ENCODE results near the gene PROX1.
"Not testable (repeated sequence)": the region's sequence is repeated elsewhere in the genome, so short reads cannot be mapped to it uniquely, and the experiment has no call there.

Gene PROX1

GRCh38 chr1:214076708-214077065, 88.9 kb downstream of the PROX1 start:
- TF ChIP-seq CTCF (IDR thresholded peaks at IDR 0.05; ENCODE audit: low read depth, low read length) = no peak
- TF ChIP-seq EZH2phosphoT487 (IDR thresholded peaks at IDR 0.05; ENCODE audit: low read depth) = no peak
- Histone ChIP-seq H3K9me3 (ENCODE audit: insufficient read depth, low read length) (no peaks in the 10 kb centered on the region), H4K20me1 (ENCODE audit: insufficient read depth, low read length) (no peaks in the 10 kb centered on the region), H3K36me3 (replicated peaks; ENCODE audit: low read depth, low read length) (no peaks in the 10 kb centered on the region), H3K9ac (ENCODE audit: low read length) (no peak overlapping the region), H3K27ac (ENCODE audit: low read length) (no peak overlapping the region), H3K27me3 (ENCODE audit: low read depth, low read length) (peaks cover 23% of the 10 kb centered on the region; the same call in 1 of the 2 replicates), H3K4me3 (ENCODE audit: low read length) (no peak overlapping the region), H2AFZ (ENCODE audit: low read depth, low read length) (no peak overlapping the region), H3K4me1 (ENCODE audit: low read length) (no peaks in the 10 kb centered on the region), H3K79me2 (ENCODE audit: low read length) (no peaks in the 10 kb centered on the region), H3K4me2 (ENCODE audit: low read length) (no peak overlapping the region)

- Histone ChIP-seq H3K4me3 (ENCODE audit: low read length) (no peak overlapping the region), H3K27ac (ENCODE audit: low read length) (no peak overlapping the region), H3K27me3 (ENCODE audit: low read depth, low read length) (peaks cover 8% of the 10 kb centered on the region; the same call in 1 of the 2 replicates), H3K9me3 (ENCODE audit: insufficient read depth, low read length) (no peaks in the 10 kb centered on the region), H4K20me1 (ENCODE audit: insufficient read depth, low read length) (no peaks in the 10 kb centered on the region), H3K4me1 (ENCODE audit: low read length) (no peaks in the 10 kb centered on the region), H3K9ac (ENCODE audit: low read length) (no peak overlapping the region), H3K79me2 (ENCODE audit: low read length) (no peaks in the 10 kb centered on the region), H3K36me3 (replicated peaks; ENCODE audit: low read depth, low read length) (no peaks in the 10 kb centered on the region), H2AFZ (ENCODE audit: low read depth, low read length) (no peak overlapping the region), H3K4me2 (ENCODE audit: low read length) (no peak overlapping the region)
- no peak for TF ChIP-seq EZH2phosphoT487 (IDR thresholded peaks at IDR 0.05; ENCODE audit: low read depth)
- no peak for TF ChIP-seq CTCF (IDR thresholded peaks at IDR 0.05; ENCODE audit: low read depth, low read length)
Measured at GRCh38 chr1:214078950-214079349, 91.2 kb downstream of the PROX1 start.

- H3K9me3 ChIP-seq (ENCODE audit: insufficient read depth, low read length) = no peaks in the 10 kb centered on the region
- H3K27ac ChIP-seq (ENCODE audit: low read length) = no peak overlapping the region
- TF ChIP-seq CTCF (IDR thresholded peaks at IDR 0.05; ENCODE audit: low read depth, low read length) (no peak), EZH2phosphoT487 (IDR thresholded peaks at IDR 0.05; ENCODE audit: low read depth) (no peak)
- H3K27me3 ChIP-seq (ENCODE audit: low read depth, low read length) = no peaks in the 10 kb centered on the region
- no peaks in the 10 kb centered on the region for H3K4me1 ChIP-seq (ENCODE audit: low read length)
- no peaks in the 10 kb centered on the region for H3K79me2 ChIP-seq (ENCODE audit: low read length)
- H3K4me2 ChIP-seq (ENCODE audit: low read length) = no peak overlapping the region
- H4K20me1 ChIP-seq (ENCODE audit: insufficient read depth, low read length) = no peaks in the 10 kb centered on the region
- no peak overlapping the region for H3K9ac ChIP-seq (ENCODE audit: low read length)
- H2AFZ ChIP-seq (ENCODE audit: low read depth, low read length) = no peak overlapping the region
- no peak overlapping the region for H3K4me3 ChIP-seq (ENCODE audit: low read length)
- no peaks in the 10 kb centered on the region for H3K36me3 ChIP-seq (replicated peaks; ENCODE audit: low read depth, low read length)
Measured at GRCh38 chr1:214085325-214085724, 97.6 kb downstream of the PROX1 start.

- H3K9me3 ChIP-seq (ENCODE audit: insufficient read depth, low read length) = no peaks in the 10 kb centered on the region
- no peaks in the 10 kb centered on the region; the same call in 1 of the 2 replicates for H3K27me3 ChIP-seq (ENCODE audit: low read depth, low read length)
- no peak overlapping the region for H3K27ac ChIP-seq (ENCODE audit: low read length)
- no peak overlapping the region for H2AFZ ChIP-seq (ENCODE audit: low read depth, low read length)
- H3K4me2 ChIP-seq (ENCODE audit: low read length) = no peak overlapping the region
- no peak overlapping the region for H3K9ac ChIP-seq (ENCODE audit: low read length)
- H3K79me2 ChIP-seq (ENCODE audit: low read length) = no peaks in the 10 kb centered on the region
- TF ChIP-seq CTCF (IDR thresholded peaks at IDR 0.05; ENCODE audit: low read depth, low read length) = no peak
- TF ChIP-seq EZH2phosphoT487 (IDR thresholded peaks at IDR 0.05; ENCODE audit: low read depth) = no peak
- H4K20me1 ChIP-seq (ENCODE audit: insufficient read depth, low read length) = no peaks in the 10 kb centered on the region
- no peak overlapping the region for H3K4me3 ChIP-seq (ENCODE audit: low read length)
- no peaks in the 10 kb centered on the region for H3K4me1 ChIP-seq (ENCODE audit: low read length)
- no peaks in the 10 kb centered on the region for H3K36me3 ChIP-seq (replicated peaks; ENCODE audit: low read depth, low read length)
Measured at GRCh38 chr1:214086945-214087344, 99.2 kb downstream of the PROX1 start.

- not testable (repeated sequence) for H3K9ac ChIP-seq (ENCODE audit: low read length); H3K4me2 ChIP-seq (ENCODE audit: low read length); H3K79me2 ChIP-seq (ENCODE audit: low read length); H4K20me1 ChIP-seq (ENCODE audit: insufficient read depth, low read length); H3K27me3 ChIP-seq (ENCODE audit: low read depth, low read length); H3K4me1 ChIP-seq (ENCODE audit: low read length); H3K4me3 ChIP-seq (ENCODE audit: low read length); H2AFZ ChIP-seq (ENCODE audit: low read depth, low read length); H3K27ac ChIP-seq (ENCODE audit: low read length); H3K36me3 ChIP-seq (replicated peaks; ENCODE audit: low read depth, low read length); H3K9me3 ChIP-seq (ENCODE audit: insufficient read depth, low read length)
Measured at GRCh38 chr1:214089003-214089402, 101.2 kb downstream of the PROX1 start.
